Upper lobe of left lung (tissue), 6 donors: Measurements from ENCODE around the gene OR14A16. TPM values are rescaled to one million over a fixed set of nuclear protein-coding genes. Genes with fewer than 3 reads are reported as not detected.

Experiments
- ATAC-seq, 2 donors: fragments of 200-7000 bp; cut with Tn5 transposase; one replicate each; pipeline ENCODE4 v1.9.1; 2022; ENCODE audit warnings: mild to moderate bottlenecking in 2 of 2, moderate library complexity in 2 of 2; ENCODE audit not compliant: low FRiP score in 2 of 2
- DNase-seq, 2 donors: peaks; one replicate each; pipeline ENCODE4 v3.0.0-alpha.2; 2019 to 2020
- H3K27ac ChIP-seq, 4 donors: fragments of 200-600 bp; sonication (generic); one replicate each; pipeline ENCODE4 v1.5.1; 2016 to 2019
- H3K27me3 ChIP-seq, 4 donors: fragments of 200-600 bp; sonication (generic); one replicate each; pipeline ENCODE4 v1.5.1; 2017 to 2019
- H3K36me3 ChIP-seq, 4 donors: fragments of 200-600 bp; sonication (generic); one replicate each; pipeline ENCODE4 v1.5.1; 2016 to 2019
- H3K4me1 ChIP-seq, 4 donors: fragments of 200-600 bp; sonication (generic); one replicate each; pipeline ENCODE4 v1.5.1; 2018 to 2019
- H3K4me3 ChIP-seq, 4 donors: fragments of 200-600 bp; sonication (generic); one replicate each; pipeline ENCODE4 v1.5.1; 2017 to 2019; ENCODE audit warnings: mild to moderate bottlenecking in 2 of 4, moderate library complexity in 1 of 4
- H3K9me3 ChIP-seq, 4 donors: fragments of 200-600 bp; sonication (generic); one replicate each; pipeline ENCODE4 v1.5.1; 2018 to 2019
- EP300 ChIP-seq, 4 donors: sonication (generic); formaldehyde crosslinking; IDR thresholded peaks; one replicate each; pipeline ENCODE4 v1.5.1; 2017; ENCODE audit warnings: antibody characterized with exemption in 4 of 4, control low read depth in 2 of 4
- POLR2A ChIP-seq, 4 donors: fragments of 450-650 bp; IDR thresholded peaks; one replicate each; pipeline ENCODE4 v1.5.1; 2016 to 2017; ENCODE audit warnings: antibody characterized with exemption in 4 of 4, mild to moderate bottlenecking in 2 of 4
- POLR2AphosphoS5 ChIP-seq, 2 donors: sonication (generic); formaldehyde crosslinking; IDR thresholded peaks; one replicate each; pipeline ENCODE4 v1.5.1; 2017; ENCODE audit warnings: antibody characterized with exemption in 2 of 2
- WGBS, 2 donors: methylation state at CpG; one replicate each; pipeline ENCODE4 v1.1.5; 2017 to 2018; 5-methylcytosine and 5-hydroxymethylcytosine counted together
- total RNA-seq, 6 donors: library from RNA; depleted of rRNA in 4 of 6; stranded (reverse); fragments of >200 nt in 4 of 6; gene quantifications; one replicate each; pipeline versions ENCODE4 v1.1.0 to v1.2.1, GENCODE V29; 2016 to 2021
- TF ChIP-seq, protein P1 (sequence below), 6 experiments: fragments of 450-650 bp in 4 of 6; fragments of 200-600 bp in 2 of 6; sonication (generic) in 2 of 6; IDR thresholded peaks; one replicate each; pipeline ENCODE4 v1.5.1; 2016 to 2019; ENCODE audit warnings: antibody characterized with exemption in 6 of 6
- donor health status: DM: no; HTN: no; CAD: no; lungs with moderate emphysema.
- donor health status: DM: no; HTN: yes; CAD: no; lungs with severe emphysema.

The OR14A16 gene
- total RNA-seq, 6 donors from 2014 or later, result not detected

DNA sequence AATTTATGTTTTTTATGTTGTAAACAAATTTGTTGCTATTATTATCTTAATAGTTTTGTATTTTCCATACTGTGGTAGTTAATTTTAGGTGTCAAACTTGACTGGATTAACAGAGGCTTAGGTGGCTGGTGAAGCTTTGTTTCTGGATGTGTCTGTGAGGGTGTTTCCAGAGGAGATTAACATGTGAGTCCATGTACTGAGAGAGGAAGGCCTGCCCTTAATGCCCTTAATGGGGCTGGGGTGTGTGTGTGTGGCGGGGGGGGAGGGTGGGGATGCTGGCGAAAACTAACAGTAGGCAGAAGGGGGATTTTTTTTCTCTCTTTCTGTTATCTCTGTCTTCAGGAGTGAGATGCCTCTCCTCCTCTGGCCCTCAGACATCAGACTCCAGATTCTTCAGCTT lies 1.9 kb downstream of the OR14A16 start:
- H3K27me3 ChIP-seq, result no peaks in the 10 kb centered on the region
- H3K4me1 ChIP-seq, result no peaks in the 10 kb centered on the region
- no peak for ATAC-seq
- WGBS, 2 donors, result 42 to 47% methylated on average over 2 of the region's 2 CpGs
- no peaks in the 10 kb centered on the region for H3K36me3 ChIP-seq
- TF ChIP-seq POLR2A (IDR thresholded peaks at IDR 0.05) (no peak), POLR2AphosphoS5 (IDR thresholded peaks at IDR 0.05) (no peak), EP300 (IDR thresholded peaks at IDR 0.05) (no peak)
- TF ChIP-seq, protein P1, sequence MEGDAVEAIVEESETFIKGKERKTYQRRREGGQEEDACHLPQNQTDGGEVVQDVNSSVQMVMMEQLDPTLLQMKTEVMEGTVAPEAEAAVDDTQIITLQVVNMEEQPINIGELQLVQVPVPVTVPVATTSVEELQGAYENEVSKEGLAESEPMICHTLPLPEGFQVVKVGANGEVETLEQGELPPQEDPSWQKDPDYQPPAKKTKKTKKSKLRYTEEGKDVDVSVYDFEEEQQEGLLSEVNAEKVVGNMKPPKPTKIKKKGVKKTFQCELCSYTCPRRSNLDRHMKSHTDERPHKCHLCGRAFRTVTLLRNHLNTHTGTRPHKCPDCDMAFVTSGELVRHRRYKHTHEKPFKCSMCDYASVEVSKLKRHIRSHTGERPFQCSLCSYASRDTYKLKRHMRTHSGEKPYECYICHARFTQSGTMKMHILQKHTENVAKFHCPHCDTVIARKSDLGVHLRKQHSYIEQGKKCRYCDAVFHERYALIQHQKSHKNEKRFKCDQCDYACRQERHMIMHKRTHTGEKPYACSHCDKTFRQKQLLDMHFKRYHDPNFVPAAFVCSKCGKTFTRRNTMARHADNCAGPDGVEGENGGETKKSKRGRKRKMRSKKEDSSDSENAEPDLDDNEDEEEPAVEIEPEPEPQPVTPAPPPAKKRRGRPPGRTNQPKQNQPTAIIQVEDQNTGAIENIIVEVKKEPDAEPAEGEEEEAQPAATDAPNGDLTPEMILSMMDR (IDR thresholded peaks at IDR 0.05), result no peak
- no peaks in the 10 kb centered on the region for H3K9me3 ChIP-seq
- no peak overlapping the region for H3K4me3 ChIP-seq
- no peak for DNase-seq
- H3K27ac ChIP-seq, result no peak overlapping the region

DNA sequence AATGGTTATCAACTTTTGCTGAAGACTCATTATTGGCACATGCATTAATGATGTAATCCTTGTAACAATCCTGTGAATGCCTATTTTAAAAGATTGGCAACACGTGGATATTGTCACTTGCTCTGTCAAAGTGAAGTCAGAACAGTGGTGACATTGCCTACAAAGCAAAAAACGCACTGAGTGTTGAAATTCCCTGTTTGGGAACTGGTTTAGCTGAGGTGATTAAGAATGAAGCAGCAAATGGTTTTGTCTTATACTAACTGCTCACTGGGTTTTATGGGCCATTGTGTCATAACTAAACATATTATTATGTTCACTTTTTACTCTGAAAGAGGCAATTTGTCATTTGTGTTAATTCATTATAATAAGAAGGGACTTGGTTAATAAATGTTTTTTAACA lies 11.3 kb downstream of the OR14A16 start:
- no peak overlapping the region for H3K4me3 ChIP-seq
- WGBS, 2 donors, result 45 to 54% methylated on average over 2 of the region's 2 CpGs
- DNase-seq, result no peak
- no peak for TF ChIP-seq POLR2AphosphoS5 (IDR thresholded peaks at IDR 0.05)
- TF ChIP-seq, protein P1 (IDR thresholded peaks at IDR 0.05), result no peak
- TF ChIP-seq POLR2A (IDR thresholded peaks at IDR 0.05), result no peak
- no peak for TF ChIP-seq EP300 (IDR thresholded peaks at IDR 0.05)
- no peak overlapping the region for H3K27ac ChIP-seq
- ATAC-seq, result no peak
- H3K9me3 ChIP-seq, result no peaks in the 10 kb centered on the region
- no peaks in the 10 kb centered on the region for H3K36me3 ChIP-seq
- H3K27me3 ChIP-seq, result no peaks in the 10 kb centered on the region
- no peaks in the 10 kb centered on the region for H3K4me1 ChIP-seq

DNA sequence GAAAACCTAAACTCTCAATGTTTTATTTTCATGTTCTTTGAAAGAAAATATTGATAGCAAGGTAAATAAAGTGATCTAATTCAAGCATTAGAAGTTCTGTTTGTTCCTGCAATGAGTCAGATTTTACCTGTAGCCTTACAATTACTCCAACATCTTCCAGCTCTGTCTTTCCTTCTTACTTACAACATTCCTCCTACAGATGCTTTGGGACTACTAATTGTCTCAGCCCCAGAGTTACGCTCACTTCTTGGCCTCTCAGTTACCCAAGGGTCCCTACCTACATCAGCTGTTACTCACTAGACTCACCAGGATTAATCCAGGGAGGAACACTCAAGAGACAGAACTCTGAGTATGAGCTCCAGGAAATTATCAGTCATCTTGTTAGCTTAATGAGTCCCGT lies 26.4 kb downstream of the OR14A16 start:
- ATAC-seq (no peak), DNase-seq (no peak)
- Histone ChIP-seq H3K27me3 (no peaks in the 10 kb centered on the region), H3K4me1 (no peaks in the 10 kb centered on the region), H3K27ac (no peak overlapping the region), H3K4me3 (no peak overlapping the region), H3K9me3 (no peaks in the 10 kb centered on the region), H3K36me3 (no peaks in the 10 kb centered on the region)
- TF ChIP-seq EP300 (IDR thresholded peaks at IDR 0.05), result no peak
- TF ChIP-seq, protein P1 (IDR thresholded peaks at IDR 0.05), result no peak
- no peak for TF ChIP-seq POLR2AphosphoS5 (IDR thresholded peaks at IDR 0.05)
- no peak for TF ChIP-seq POLR2A (IDR thresholded peaks at IDR 0.05)
- WGBS, 2 donors, result 33 to 36% methylated on average over 2 of the region's 2 CpGs

DNA sequence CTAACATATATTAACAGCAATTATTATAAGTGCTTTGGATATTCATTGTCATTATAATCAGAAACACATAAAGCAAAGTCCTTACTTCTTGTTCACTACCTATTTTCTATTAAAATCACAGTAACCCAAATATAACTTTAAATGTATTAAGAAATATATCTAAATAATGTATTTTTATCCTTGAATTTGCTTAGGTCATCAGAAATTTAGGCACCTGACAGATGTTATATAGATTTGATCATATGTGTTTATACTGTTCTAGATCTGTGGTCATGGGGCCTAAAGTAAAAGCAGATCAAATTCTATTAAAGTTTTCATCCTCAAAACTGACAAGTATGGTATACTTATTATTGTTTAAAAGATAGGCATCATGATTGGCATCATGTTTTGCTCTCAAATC lies 54.3 kb downstream of the OR14A16 start:
- no peaks in the 10 kb centered on the region for H3K27me3 ChIP-seq
- H3K4me1 ChIP-seq, result no peaks in the 10 kb centered on the region
- no peaks in the 10 kb centered on the region for H3K9me3 ChIP-seq
- DNase-seq (no peak), ATAC-seq (no peak)
- no peak for TF ChIP-seq POLR2A (IDR thresholded peaks at IDR 0.05)
- no peak for TF ChIP-seq EP300 (IDR thresholded peaks at IDR 0.05)
- TF ChIP-seq POLR2AphosphoS5 (IDR thresholded peaks at IDR 0.05), result no peak
- TF ChIP-seq, protein P1 (IDR thresholded peaks at IDR 0.05), result no peak
- H3K4me3 ChIP-seq, result no peak overlapping the region
- H3K36me3 ChIP-seq, result no peaks in the 10 kb centered on the region
- H3K27ac ChIP-seq, result no peak overlapping the region

Other genes starting within 250 kb of the OR14A16 start
- not detected for gene OR2G2, start 235.8 kb downstream of the OR14A16 start, total RNA-seq
- not detected for gene OR2G3, start 218.5 kb downstream of the OR14A16 start, total RNA-seq
- not detected for gene OR13G1, start 144.4 kb downstream of the OR14A16 start, total RNA-seq
- not detected for gene OR6F1, start 107.5 kb downstream of the OR14A16 start, total RNA-seq
- not detected for gene OR14K1, start 85.5 kb downstream of the OR14A16 start, total RNA-seq
- gene OR14A2, start 76.0 kb downstream of the OR14A16 start, total RNA-seq, result not detected
- not detected for gene OR1C1, start 63.6 kb downstream of the OR14A16 start, total RNA-seq
- not detected for gene OR11L1, start 17.8 kb upstream of the OR14A16 start, total RNA-seq
- gene TRIM58, start 33.1 kb upstream of the OR14A16 start, total RNA-seq, result 10 to 100 TPM in 1 of 6 donors, 1 to 10 TPM in 5; 1.0 to 15.1 (median 4.6) TPM
- gene OR2W3, start 71.5 kb upstream of the OR14A16 start, total RNA-seq, result 1 to 10 TPM in 1 of 6 donors, under 1 TPM in 2, not detected in 3; 0.27 to 5.3 (median 0.31) TPM
- gene OR2T8, start 96.1 kb upstream of the OR14A16 start, total RNA-seq, result not detected
- under 1 TPM in 1 of 6 donors, not detected in 5; 0.49 TPM for gene OR2AJ1, start 100.8 kb upstream of the OR14A16 start, total RNA-seq
- not detected for gene OR2L8, start 124.7 kb upstream of the OR14A16 start, total RNA-seq
- not detected for gene OR2AK2, start 141.1 kb upstream of the OR14A16 start, total RNA-seq
- gene OR2L5, start 189.5 kb upstream of the OR14A16 start, total RNA-seq, result not detected
- gene OR2L2, start 206.0 kb upstream of the OR14A16 start, total RNA-seq, result under 1 TPM in 3 of 6 donors, not detected in 3; under 0.01 to 0.20 (median 0.13) TPM
- not detected for gene OR2L3, start 222.7 kb upstream of the OR14A16 start, total RNA-seq